HG03097 (cell line): Measurements from ENCODE around the gene MED20.
A peak's percentile ranks its signal among the peaks of the same experiment; 100 is the strongest.

Experiments
- ATAC-seq: cut with Tn5 transposase; IDR thresholded peaks from one replicate; pipeline ENCODE4 v1.9.1; 2021; ENCODE audit not compliant: unreplicated experiment, low FRiP score

The MED20 gene

GRCh38 chr6:41941280-41942066 lies 20.5 kb upstream of the MED20 start, which contains the start of gene CCND3:
Gene CCND3, minus strand, starts transcription at chr6:41941808. Its CDS starts 159 bp downstream, at chr6:41941649.
- ATAC-seq = peak; percentile 87

DNA sequence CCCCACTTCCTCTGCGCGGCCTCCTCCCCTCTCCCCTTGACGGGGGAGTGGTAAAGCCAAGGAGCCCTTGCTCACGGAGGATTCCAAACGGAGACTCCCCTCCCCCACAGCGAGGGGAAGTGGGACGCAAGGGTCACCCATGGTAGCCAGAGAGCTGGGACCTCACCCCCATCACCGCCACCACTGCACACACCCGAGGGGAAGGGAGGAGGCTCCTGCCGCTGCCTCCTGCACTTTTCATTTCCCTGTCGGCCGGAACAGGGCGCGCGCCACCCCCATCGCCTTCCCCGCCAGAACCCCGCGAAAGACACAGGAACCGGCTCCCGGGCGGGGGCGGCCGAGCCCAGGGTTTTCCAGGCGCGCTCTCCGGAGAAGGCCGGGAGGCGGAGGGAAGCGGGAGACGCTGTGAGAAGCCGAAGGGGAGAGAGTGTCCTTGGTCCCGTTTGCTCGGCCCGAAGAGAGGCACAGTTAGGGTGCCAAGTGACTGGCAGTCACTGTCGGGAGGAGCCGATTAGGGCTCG lies 19.9 kb upstream of the MED20 start:
- no peak for ATAC-seq

DNA sequence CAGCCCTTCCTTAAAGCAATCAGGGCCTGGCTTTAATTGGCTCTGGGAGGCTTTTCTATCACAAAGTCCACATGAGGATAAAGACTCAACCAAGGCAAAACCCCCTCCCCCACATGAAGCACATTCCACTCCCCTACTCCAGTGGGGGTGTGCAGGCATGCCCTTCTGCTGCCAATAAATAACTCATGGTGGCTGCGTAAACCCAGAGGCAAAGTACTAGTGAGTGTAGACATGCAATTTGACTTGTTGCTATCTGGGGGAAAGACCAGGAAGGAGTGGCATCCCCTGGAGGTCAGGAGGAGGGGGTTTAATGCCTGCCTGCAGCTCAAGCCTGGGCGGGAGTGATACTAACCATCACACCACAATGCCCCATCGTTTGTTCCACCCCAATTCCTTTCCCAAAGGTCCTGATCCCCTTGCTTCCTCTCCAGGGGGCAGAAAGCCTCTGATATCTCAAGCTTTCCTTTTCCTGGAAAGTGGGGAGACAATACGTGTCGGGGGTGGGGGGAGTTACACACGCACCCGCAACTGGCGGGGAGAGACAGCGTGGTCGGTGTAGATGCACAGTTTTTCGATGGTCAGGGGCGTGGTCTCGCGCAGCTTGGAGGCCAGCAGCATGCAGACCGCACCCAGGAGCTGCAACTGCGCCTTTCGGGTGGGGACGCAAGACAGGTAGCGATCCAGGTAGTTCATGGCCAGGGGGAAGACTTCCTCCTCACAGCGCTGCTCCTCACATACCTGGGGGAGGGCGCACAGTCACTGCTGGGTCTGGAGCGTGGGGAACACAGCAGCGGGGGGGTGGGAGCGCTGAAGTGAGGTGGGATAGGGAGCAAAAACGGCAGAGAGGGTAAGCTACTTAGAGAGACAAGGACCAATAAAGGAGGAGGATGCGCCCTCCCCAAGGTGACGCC lies 19.2 kb upstream of the MED20 start:
- no peak for ATAC-seq

- no peak for ATAC-seq
These were observed 18.4 kb upstream of the MED20 start for GRCh38 chr6:41939176-41939847.

- ATAC-seq = no peak
These were observed 17.7 kb upstream of the MED20 start for GRCh38 chr6:41938590-41939175.

DNA sequence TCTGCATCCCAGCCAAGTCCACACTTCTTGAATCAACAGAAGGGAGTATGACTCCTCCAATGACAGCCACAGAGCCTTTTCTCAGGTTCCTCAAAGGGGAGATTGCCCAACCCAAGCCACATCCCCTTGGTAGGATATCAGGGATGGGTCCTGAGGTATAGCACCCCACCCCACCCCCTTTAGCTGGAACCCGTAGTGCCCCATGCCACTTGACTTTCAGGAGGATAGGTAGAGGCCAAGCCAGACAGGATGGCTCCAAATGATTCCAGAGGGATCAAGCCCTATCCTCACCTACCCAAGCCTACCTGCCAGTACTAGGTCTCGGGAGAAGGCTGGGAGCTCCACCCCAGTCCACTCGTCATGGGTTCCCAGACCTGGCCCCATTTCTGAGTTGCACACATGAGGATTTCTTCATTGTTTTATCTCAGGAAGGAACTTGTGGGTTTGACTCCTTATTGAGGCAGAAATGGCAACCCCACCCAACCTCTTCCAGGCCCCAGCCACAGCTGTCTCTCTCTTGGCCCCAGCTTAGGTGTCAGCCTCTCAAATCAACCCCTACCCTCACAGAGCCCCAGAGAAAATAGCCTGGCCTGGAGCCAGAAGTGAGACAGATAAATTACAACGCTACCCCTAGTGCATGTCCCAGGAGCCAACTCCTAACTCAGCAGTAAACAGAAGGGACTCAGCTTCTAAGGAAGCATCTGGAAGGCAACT lies 17.1 kb upstream of the MED20 start:
- ATAC-seq = no peak

- no peak for ATAC-seq
These were observed 16.5 kb upstream of the MED20 start for GRCh38 chr6:41937472-41937860.

DNA sequence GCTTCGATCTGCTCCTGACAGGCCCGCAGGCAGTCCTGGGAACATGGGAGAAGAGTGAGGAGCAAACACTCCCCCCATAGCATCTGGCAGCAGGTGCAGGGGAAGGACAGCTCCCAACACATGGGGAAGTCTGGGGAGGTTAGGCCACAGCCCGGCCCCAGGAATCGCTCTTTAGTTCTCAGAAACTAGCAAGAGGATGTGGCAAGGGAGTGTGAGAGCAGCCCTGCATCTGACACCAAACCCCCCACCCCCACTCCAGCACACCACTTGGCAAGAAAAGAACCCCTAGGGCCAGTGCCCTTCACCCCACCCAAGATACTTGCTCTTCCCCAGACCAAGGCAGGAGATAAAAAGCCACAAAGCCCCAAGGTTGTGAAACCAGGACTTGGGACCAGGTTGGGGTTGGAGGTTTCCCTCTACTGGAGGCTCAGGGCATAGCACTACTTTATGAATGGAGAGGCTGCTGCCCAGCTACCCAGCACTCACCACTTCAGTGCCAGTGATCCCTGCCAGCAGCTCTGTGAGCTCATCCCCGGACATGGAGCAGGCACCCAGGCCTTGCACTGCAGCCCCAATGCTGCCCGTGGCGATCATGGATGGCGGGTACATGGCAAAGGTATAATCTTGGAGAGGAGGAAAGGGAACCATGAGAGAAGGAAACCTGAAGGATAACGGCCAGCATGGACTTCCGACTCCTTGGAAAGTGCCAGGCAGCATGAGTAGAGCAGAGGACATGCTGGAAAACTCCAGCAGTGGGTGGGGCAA lies 15.3 kb upstream of the MED20 start:
- ATAC-seq = no peak

GRCh38 chr6:41935685-41936072 lies 14.7 kb upstream of the MED20 start:
- no peak for ATAC-seq

DNA sequence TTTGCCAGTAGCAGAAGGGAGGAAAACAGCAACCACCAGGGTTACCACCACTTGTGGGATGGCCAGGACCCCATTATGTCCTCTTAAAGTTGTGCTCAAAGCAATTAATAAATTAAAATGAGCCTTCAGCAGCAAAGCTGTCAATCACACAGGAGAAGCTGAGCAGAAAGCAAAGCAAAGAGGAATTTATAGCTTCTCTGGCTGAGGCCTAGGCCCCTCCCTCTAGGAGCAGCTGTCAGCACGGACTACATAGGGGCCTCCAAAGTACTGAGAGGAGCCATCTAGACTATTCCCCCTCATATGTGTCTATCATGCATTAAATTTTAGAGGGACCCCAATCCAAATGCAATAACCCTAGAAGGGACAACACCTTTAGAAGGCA lies 14.2 kb upstream of the MED20 start:
- no peak for ATAC-seq

DNA sequence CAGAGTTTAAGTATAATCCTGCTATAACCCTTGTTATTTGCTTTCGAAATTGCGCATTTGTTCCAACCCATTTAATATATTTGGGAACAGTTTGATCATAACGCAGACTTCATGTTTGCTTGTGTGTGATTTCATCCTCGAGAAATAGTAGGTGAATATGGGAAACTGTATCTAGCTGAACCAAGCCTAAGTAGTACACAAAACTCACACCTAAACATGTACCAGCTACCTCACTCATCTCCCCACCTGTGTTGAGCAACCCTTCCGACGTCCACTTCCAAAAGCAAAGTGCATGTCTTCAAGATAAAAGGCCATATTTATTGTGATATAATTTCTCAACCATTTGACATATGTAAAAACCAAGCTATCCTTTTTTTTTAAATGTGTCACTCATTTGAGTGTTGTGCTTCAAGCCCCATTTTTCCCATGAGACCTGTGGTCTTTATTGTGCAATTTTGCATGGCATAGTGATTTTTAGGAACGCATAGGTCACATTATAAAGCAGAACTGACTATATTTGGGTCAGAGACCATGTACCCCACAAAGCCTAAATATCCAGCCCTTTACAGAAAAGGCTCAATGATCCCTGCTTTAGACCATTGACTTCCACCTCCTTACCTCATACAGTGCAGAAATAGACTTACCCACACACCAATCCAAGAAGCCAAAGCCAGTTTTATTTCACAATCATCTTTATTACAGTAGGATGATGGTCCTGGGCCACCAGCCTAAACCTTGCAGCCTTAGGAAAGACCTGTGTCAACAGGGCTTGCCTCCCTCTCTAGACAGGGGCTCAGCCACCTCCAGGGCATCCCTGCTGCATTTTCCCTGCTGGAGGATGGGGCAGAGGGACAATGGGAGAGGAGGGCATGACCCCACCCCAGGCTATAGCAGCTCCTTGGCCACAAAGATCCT lies 13.6 kb upstream of the MED20 start:
- no peak for ATAC-seq

- no peak for ATAC-seq
These were observed 11.4 kb upstream of the MED20 start for GRCh38 chr6:41932378-41932777.

DNA sequence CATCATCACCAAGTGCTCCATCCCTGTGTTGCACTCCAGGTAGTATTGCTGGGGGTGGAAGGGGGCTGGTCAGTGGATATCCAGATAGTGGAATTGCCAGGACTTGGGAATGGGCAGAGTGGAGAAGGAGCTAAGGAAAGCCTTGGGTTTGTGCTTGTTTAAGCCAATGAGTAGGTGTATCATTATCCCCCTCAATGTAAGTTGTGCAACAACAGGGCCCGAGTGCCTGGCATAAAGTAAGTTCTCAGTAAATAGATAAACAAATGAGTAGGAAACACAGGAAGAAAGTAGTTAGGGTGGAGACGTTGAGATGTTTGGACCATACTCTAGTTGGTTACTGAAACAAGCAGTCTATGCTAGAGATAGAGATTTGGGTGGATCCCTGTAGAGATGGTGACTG lies 10.9 kb upstream of the MED20 start:
- ATAC-seq = no peak

DNA sequence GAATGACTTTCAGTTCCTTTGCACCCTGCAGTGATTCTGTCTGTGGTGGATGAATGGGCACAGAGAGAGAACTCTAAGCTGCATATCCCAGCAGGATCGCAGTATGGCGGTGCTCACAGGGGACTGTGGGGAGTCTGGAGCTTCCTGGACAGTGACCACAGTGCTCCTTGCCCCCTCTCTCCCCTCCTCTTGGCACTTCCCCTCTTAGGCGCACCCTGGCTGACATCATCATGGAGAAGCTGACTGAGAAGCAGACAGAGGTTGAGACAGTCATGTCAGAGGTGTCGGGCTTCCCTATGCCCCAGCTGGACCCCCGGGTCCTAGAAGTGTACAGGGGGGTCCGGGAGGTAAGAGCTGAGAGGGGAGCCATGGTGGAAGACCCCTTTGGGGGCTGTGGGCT lies 9.0 kb upstream of the MED20 start:
- no peak for ATAC-seq

- no peak for ATAC-seq
These were observed 6.3 kb upstream of the MED20 start for GRCh38 chr6:41927253-41927652.

DNA sequence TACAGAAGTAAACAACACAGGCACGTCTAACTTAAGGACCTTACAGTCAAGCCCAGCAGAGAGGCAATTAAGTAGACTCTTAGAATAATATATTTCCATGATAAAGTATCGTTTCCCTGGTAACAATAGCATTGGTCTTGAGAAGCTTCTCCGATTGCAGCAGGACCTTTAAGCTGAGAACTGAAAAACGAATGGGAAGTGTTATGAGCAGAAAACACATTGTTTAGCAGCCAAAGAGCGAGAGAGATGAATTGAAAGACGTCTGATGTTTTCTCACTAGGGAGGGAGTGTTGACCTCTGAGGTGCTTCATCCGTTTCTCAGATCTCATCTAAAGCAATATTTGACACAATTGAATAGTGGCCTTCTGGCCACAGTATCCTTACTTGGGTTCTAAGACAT lies 1.2 kb upstream of the MED20 start:
- ATAC-seq = no peak

DNA sequence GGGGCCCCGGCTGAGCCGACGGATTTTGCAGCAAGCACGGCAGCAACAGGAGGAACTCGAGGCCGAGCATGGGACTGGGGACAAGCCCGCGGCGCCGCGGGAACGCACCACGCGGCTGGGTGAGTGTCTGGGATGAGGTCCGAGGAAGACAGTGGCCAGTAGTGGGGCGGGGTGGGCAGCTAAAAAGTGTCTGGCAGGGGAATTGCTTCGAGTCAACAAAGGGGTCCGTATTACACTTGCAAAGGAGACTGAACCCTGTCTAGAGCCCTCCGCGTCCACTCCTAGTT lies 716 bp upstream of the MED20 start:
- ATAC-seq = no peak

- ATAC-seq = no peak
These were observed 3.4 kb downstream of the MED20 start for GRCh38 chr6:41917528-41917927.
